Mucosa of rectum (tissue), 2 donors: ENCODE results near the gene OTOP3.
"Not testable (repeated sequence)": the region's sequence is repeated elsewhere in the genome, so short reads cannot be mapped to it uniquely, and the experiment has no call there.

ENCODE experiments used
- H3K27ac ChIP-seq, 2 donors: one replicate each; pipeline ENCODE4 v1.7.0; 2013; ENCODE audit warnings: inconsistent platforms in 2 of 2, low read depth in 2 of 2, low read length in 2 of 2
- H3K27me3 ChIP-seq, 2 donors: one replicate each; pipeline ENCODE4 v1.7.0; 2013; ENCODE audit warnings: low read length in 2 of 2; ENCODE audit not compliant: control insufficient read depth in 2 of 2, insufficient read depth in 2 of 2
- H3K36me3 ChIP-seq, 2 donors: one replicate each; pipeline ENCODE4 v1.7.0; 2013; ENCODE audit warnings: low read length in 2 of 2; ENCODE audit not compliant: control insufficient read depth in 2 of 2, insufficient read depth in 2 of 2
- H3K4me1 ChIP-seq, 2 donors: one replicate each; pipeline ENCODE4 v1.7.0; 2013; ENCODE audit warnings: low read length in 2 of 2, mild to moderate bottlenecking in 1 of 2; ENCODE audit not compliant: control insufficient read depth in 2 of 2, insufficient read depth in 2 of 2
- H3K4me3 ChIP-seq, 2 donors: one replicate each; pipeline ENCODE4 v1.7.0; 2013; ENCODE audit warnings: low read length in 2 of 2
- H3K9ac ChIP-seq, 2 donors: one replicate each; pipeline ENCODE4 v1.7.0; 2013; ENCODE audit warnings: low read length in 2 of 2, low read depth in 1 of 2, mild to moderate bottlenecking in 1 of 2
- H3K9me3 ChIP-seq, 2 donors: one replicate each; pipeline ENCODE4 v1.7.0; 2013; ENCODE audit warnings: low read length in 2 of 2; ENCODE audit not compliant: control insufficient read depth in 2 of 2
- donor health status: healthy.
- donor health status: Normal muscosa, but diverticular disease.

The OTOP3 gene

DNA sequence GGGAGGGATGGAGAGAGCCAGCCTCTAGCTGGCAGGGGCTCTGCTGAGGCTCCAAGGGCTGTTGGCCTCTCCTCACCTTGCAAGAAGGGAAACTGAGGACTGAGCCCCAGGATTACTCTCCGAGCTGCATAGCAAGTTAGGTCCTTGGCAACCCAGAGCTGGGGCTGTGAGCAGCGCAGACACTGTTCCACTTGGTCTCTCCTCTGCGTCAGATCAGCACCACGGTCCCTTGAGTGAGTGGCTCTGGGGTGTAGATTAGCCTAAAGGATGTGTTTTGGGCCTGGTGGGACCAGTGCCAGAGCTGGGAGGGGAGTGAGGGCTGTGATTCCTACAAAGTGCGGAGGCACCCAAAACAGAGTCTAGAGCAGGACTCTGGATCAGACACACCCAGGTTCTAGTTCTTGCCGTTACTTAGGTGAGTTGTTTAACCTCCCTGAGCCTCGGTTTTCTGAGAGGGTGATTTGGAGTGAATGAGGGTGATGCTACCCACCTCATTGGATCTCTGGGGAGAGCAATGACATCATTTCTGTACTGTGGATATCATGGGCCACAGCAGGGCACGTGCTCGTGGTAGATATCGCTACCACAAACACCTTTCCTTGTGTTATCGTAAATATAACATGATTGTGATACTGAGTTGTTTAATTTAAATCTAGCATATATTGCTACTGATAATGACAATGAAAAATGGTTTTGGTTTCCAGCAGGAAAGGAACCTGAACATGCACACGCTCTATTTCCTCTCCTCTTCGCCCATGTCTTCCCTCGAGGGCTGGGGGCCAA is 34.2 kb upstream of the OTOP3 start:
- Histone ChIP-seq H3K4me1 (no peaks in the 10 kb centered on the region), H3K4me3 (no peak overlapping the region), H3K27me3 (peaks cover 5 to 7% of the 10 kb centered on the region in 2 donors), H3K27ac (no peak overlapping the region), H3K36me3 (no peaks in the 10 kb centered on the region), H3K9ac (no peak overlapping the region), H3K9me3 (no peaks in the 10 kb centered on the region)

GRCh38 chr17:74903034-74903433 is 32.7 kb upstream of the OTOP3 start:
- Histone ChIP-seq H3K9ac (no peak overlapping the region), H3K36me3 (no peaks in the 10 kb centered on the region), H3K9me3 (no peaks in the 10 kb centered on the region), H3K27me3 (peaks cover 5 to 7% of the 10 kb centered on the region in 2 donors), H3K27ac (no peak overlapping the region), H3K4me3 (no peak overlapping the region), H3K4me1 (no peaks in the 10 kb centered on the region)

GRCh38 chr17:74903671-74904070 is 32.0 kb upstream of the OTOP3 start:
- H3K36me3 ChIP-seq: no peaks in the 10 kb centered on the region
- H3K4me3 ChIP-seq: no peak overlapping the region
- H3K27me3 ChIP-seq: peaks cover 5 to 7% of the 10 kb centered on the region in 2 donors
- no peaks in the 10 kb centered on the region for H3K9me3 ChIP-seq
- H3K27ac ChIP-seq: no peak overlapping the region
- H3K4me1 ChIP-seq: no peaks in the 10 kb centered on the region
- no peak overlapping the region for H3K9ac ChIP-seq

- Histone ChIP-seq H3K27me3 (peaks cover 4 to 7% of the 10 kb centered on the region in 2 donors), H3K27ac (no peak overlapping the region), H3K36me3 (no peaks in the 10 kb centered on the region), H3K9ac (no peak overlapping the region), H3K9me3 (no peaks in the 10 kb centered on the region), H3K4me1 (no peaks in the 10 kb centered on the region), H3K4me3 (no peak overlapping the region)
These were observed 30.9 kb upstream of the OTOP3 start for GRCh38 chr17:74904687-74905409.

DNA sequence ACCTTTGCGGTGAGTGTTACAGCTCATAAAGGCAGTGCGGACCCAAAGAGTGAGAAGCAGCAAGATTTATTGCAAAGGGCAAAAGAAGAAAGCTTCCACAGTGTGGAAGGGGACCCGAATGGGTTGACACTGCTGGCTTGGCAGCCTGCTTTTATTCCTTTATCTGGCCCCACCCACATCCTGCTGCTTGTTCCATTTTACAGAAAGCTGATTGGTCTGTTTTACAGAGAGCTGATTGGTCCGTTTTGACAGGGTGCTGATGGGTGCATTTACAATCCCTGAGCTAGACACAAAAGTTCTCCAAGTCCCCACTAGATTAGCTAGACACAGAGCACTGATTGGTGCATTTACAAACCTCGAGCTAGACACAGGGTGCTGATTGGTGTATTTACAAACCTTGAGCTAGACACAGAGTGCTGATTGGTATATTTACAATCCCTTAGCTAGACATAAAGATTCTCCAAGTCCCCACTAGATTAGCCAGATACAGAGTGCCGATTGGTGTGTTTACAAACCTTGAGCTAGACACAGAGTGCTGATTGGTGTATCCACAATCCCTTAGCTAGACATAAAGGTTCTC is 29.4 kb upstream of the OTOP3 start:
- not testable (repeated sequence) for H3K36me3 ChIP-seq, H3K9ac ChIP-seq, H3K27me3 ChIP-seq, H3K9me3 ChIP-seq, H3K27ac ChIP-seq, H3K4me1 ChIP-seq, H3K4me3 ChIP-seq

GRCh38 chr17:74907012-74907411 is 28.7 kb upstream of the OTOP3 start:
- H3K27ac ChIP-seq: no peak overlapping the region
- H3K4me1 ChIP-seq: no peaks in the 10 kb centered on the region
- H3K9me3 ChIP-seq: no peaks in the 10 kb centered on the region

GRCh38 chr17:74909097-74909496 is 26.6 kb upstream of the OTOP3 start:
- H3K4me1 ChIP-seq, H3K4me3 ChIP-seq, H3K9me3 ChIP-seq, H3K36me3 ChIP-seq, H3K9ac ChIP-seq, H3K27ac ChIP-seq, H3K27me3 ChIP-seq: not testable (repeated sequence)

More at GRCh38 chr17:74907012-74907411, 28.7 kb upstream of the OTOP3 start:
- no peaks in the 10 kb centered on the region for H3K36me3 ChIP-seq
- H3K27me3 ChIP-seq: peaks cover 4 to 7% of the 10 kb centered on the region in 2 donors
- no peak overlapping the region for H3K4me3 ChIP-seq
- no peak overlapping the region for H3K9ac ChIP-seq

GRCh38 chr17:74911423-74911822 is 24.3 kb upstream of the OTOP3 start:
- not testable (repeated sequence) for H3K36me3 ChIP-seq, H3K9ac ChIP-seq, H3K4me1 ChIP-seq, H3K27me3 ChIP-seq, H3K4me3 ChIP-seq, H3K9me3 ChIP-seq, H3K27ac ChIP-seq

- H3K36me3 ChIP-seq: no peaks in the 10 kb centered on the region
- no peak overlapping the region for H3K9ac ChIP-seq
- H3K4me1 ChIP-seq: no peaks in the 10 kb centered on the region
- H3K27me3 ChIP-seq: peaks cover 0 to 13% of the 10 kb centered on the region in 2 donors
- no peaks in the 10 kb centered on the region for H3K9me3 ChIP-seq
- no peak overlapping the region for H3K27ac ChIP-seq
- no peak overlapping the region for H3K4me3 ChIP-seq
These were observed 19.4 kb upstream of the OTOP3 start for GRCh38 chr17:74916136-74916850.

- Histone ChIP-seq H3K4me3 (no peak overlapping the region), H3K4me1 (no peaks in the 10 kb centered on the region), H3K27ac (no peak overlapping the region), H3K9ac (no peak overlapping the region), H3K27me3 (peaks cover 4 to 17% of the 10 kb centered on the region in 2 donors), H3K36me3 (no peaks in the 10 kb centered on the region), H3K9me3 (no peaks in the 10 kb centered on the region)
These were observed 18.9 kb upstream of the OTOP3 start for GRCh38 chr17:74916851-74917199.
